Keratinocyte (primary cell): ENCODE measurements around the gene ACOX2.

Experiments used
- CTCF ChIP-seq, 3 experiments: IDR thresholded peaks in 1 of 3; conservative IDR thresholded peaks in 1 of 3; optimal IDR thresholded peaks in 1 of 3; 2 replicates in 2 of 3; 3 replicates in 1 of 3; pipeline versions ENCODE3 to v1.5.1; 2011; ENCODE audit warnings: low read length in 3 of 3, mild to moderate bottlenecking in 3 of 3, moderate library complexity in 2 of 3, control low read depth in 1 of 3, inconsistent platforms in 1 of 3; ENCODE audit not compliant: insufficient read depth in 2 of 3; ENCODE audit errors: extremely low read depth in 1 of 3
- EZH2 ChIP-seq: IDR thresholded peaks from one replicate; pipeline ENCODE4 v1.6.1; 2012; ENCODE audit warnings: inconsistent platforms, mild to moderate bottlenecking, low read length, moderate library complexity

- TF ChIP-seq CTCF (optimal IDR thresholded peaks at IDR 0.05 in 1 of 3, IDR thresholded peaks at IDR 0.05 in 1 of 3, conservative IDR thresholded peaks at IDR 0.05 in 1 of 3; ENCODE audit: extremely low read depth in 1 of 3, insufficient read depth in 2 of 3, low read length in 3 of 3) (no peak), EZH2 (no peak)
These were observed 30.2 kb upstream of the ACOX2 start for GRCh38 chr3:58567251-58567515.
